DND-41 (cell line): Measurements from ENCODE around the gene MYBPHL.

Source experiments
- ATAC-seq: fragments of 200-7000 bp; cut with Tn5 transposase; 3 replicates; pipeline ENCODE4 v1.9.1; 2021; ENCODE audit warnings: low read depth; ENCODE audit not compliant: insufficient read depth
- DNase-seq: peaks from one replicate; pipeline ENCODE4 v3.0.0-alpha.2; 2020
- H2AFZ ChIP-seq: 2 replicates; pipeline ENCODE4 v1.6.0; 2012; ENCODE audit warnings: low read depth, low read length
- H3K27ac ChIP-seq: 2 replicates; pipeline ENCODE4 v1.5.1; 2012; ENCODE audit warnings: low read length, inconsistent platforms
- H3K27me3 ChIP-seq: fragments of 200-600 bp; sonication (generic); 2 replicates; pipeline ENCODE4 v1.6.0; 2012; ENCODE audit warnings: low read length, mild to moderate bottlenecking, inconsistent platforms; ENCODE audit not compliant: insufficient read depth, poor library complexity
- H3K36me3 ChIP-seq: 2 replicates; pipeline ENCODE4 v1.5.1; 2012; ENCODE audit warnings: low read length, inconsistent platforms; ENCODE audit not compliant: insufficient read depth
- H3K4me1 ChIP-seq: 2 replicates; pipeline ENCODE4 v1.5.1; 2012; ENCODE audit warnings: mild to moderate bottlenecking, low read length; ENCODE audit not compliant: insufficient read depth
- H3K4me2 ChIP-seq: 2 replicates; pipeline ENCODE4 v1.6.0; 2012; ENCODE audit warnings: mild to moderate bottlenecking, moderate library complexity, low read length, inconsistent platforms; ENCODE audit not compliant: insufficient read depth
- H3K4me3 ChIP-seq, 2 experiments: fragments of 200-600 bp in 1 of 2; shearing (Covaris generic) in 1 of 2; 2 replicates each; pipeline ENCODE4 v1.5.1; 2012 to 2016; ENCODE audit warnings: inconsistent platforms in 2 of 2, low read length in 2 of 2, mild to moderate bottlenecking in 2 of 2, low read depth in 1 of 2, moderate library complexity in 1 of 2
- H3K79me2 ChIP-seq: 2 replicates; pipeline ENCODE4 v1.6.0; 2012; ENCODE audit warnings: low read length, inconsistent platforms; ENCODE audit not compliant: insufficient read depth
- H3K9ac ChIP-seq: 2 replicates; pipeline ENCODE4 v1.6.0; 2012; ENCODE audit warnings: low read depth, mild to moderate bottlenecking, inconsistent platforms, low read length, moderate library complexity
- H3K9me3 ChIP-seq: 2 replicates; pipeline ENCODE4 v1.5.1; 2012; ENCODE audit warnings: low read length, moderate library complexity, mild to moderate bottlenecking, inconsistent platforms; ENCODE audit not compliant: insufficient read depth, severe bottlenecking
- H4K20me1 ChIP-seq: 2 replicates; pipeline ENCODE4 v1.6.0; 2012; ENCODE audit warnings: low read length; ENCODE audit not compliant: insufficient read depth
- EZH2 ChIP-seq: IDR thresholded peaks from 3 replicates; pipeline ENCODE4 v1.6.1; 2012; ENCODE audit warnings: borderline replicate concordance, low read depth, mild to moderate bottlenecking, moderate library complexity, low read length, inconsistent platforms; ENCODE audit not compliant: severe bottlenecking
- TF ChIP-seq, protein P1 (sequence below): IDR thresholded peaks from 2 replicates; pipeline ENCODE4 v1.5.1; 2012; ENCODE audit warnings: borderline replicate concordance, low read length, moderate library complexity, mild to moderate bottlenecking; ENCODE audit not compliant: poor library complexity, severe bottlenecking; ENCODE audit errors: extremely low read depth

MYBPHL gene

GRCh38 chr1:109350655-109351054 is 43.8 kb upstream of the MYBPHL start:
- no peak for TF ChIP-seq EZH2
- TF ChIP-seq, protein P1, sequence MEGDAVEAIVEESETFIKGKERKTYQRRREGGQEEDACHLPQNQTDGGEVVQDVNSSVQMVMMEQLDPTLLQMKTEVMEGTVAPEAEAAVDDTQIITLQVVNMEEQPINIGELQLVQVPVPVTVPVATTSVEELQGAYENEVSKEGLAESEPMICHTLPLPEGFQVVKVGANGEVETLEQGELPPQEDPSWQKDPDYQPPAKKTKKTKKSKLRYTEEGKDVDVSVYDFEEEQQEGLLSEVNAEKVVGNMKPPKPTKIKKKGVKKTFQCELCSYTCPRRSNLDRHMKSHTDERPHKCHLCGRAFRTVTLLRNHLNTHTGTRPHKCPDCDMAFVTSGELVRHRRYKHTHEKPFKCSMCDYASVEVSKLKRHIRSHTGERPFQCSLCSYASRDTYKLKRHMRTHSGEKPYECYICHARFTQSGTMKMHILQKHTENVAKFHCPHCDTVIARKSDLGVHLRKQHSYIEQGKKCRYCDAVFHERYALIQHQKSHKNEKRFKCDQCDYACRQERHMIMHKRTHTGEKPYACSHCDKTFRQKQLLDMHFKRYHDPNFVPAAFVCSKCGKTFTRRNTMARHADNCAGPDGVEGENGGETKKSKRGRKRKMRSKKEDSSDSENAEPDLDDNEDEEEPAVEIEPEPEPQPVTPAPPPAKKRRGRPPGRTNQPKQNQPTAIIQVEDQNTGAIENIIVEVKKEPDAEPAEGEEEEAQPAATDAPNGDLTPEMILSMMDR, result no peak
- H3K4me3 ChIP-seq, result no peak overlapping the region
- no peak overlapping the region for H3K27ac ChIP-seq
- H3K4me2 ChIP-seq, result no peak overlapping the region
- no peaks in the 10 kb centered on the region for H3K27me3 ChIP-seq
- H3K9me3 ChIP-seq, result no peaks in the 10 kb centered on the region
- H4K20me1 ChIP-seq, result no peaks in the 10 kb centered on the region
- H2AFZ ChIP-seq, result no peak overlapping the region
- no peaks in the 10 kb centered on the region for H3K4me1 ChIP-seq
- H3K36me3 ChIP-seq, result peaks cover 68% of the 10 kb centered on the region
- no peak for ATAC-seq
- no peak overlapping the region for H3K9ac ChIP-seq
- no peaks in the 10 kb centered on the region for H3K79me2 ChIP-seq
- no peak for DNase-seq

GRCh38 chr1:109350182-109350581 is 43.4 kb upstream of the MYBPHL start:
- Histone ChIP-seq H3K27ac (no peak overlapping the region), H2AFZ (no peak overlapping the region), H3K4me1 (no peaks in the 10 kb centered on the region), H4K20me1 (no peaks in the 10 kb centered on the region), H3K9ac (no peak overlapping the region), H3K27me3 (no peaks in the 10 kb centered on the region), H3K4me3 (no peak overlapping the region), H3K79me2 (no peaks in the 10 kb centered on the region), H3K4me2 (no peak overlapping the region), H3K36me3 (peaks cover 73% of the 10 kb centered on the region), H3K9me3 (no peaks in the 10 kb centered on the region)
- TF ChIP-seq, protein P1, result no peak
- TF ChIP-seq EZH2, result no peak
- DNase-seq (no peak), ATAC-seq (no peak)

DNA sequence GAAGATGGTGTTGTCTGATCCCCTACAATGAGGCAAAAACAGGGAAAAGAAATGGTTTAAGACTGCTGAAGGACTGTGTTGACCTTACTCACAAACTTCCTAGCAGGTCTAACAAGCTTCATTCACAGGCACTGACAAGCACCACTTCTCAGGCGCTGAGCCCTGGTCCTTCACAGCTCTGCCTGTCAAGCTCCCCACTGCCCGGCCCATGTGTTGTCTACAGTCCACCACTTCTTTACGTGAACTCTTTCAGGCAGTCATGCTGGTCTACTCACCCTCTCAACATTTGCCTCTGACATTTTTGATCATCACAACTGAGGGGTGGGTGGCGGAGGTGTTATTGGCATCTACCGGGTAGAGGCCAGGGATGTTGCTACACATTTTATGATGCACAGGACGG is 40.7 kb upstream of the MYBPHL start:
- no peak for ATAC-seq
- Histone ChIP-seq H3K9me3 (no peaks in the 10 kb centered on the region), H3K4me3 (no peak overlapping the region), H2AFZ (no peak overlapping the region), H3K27me3 (no peaks in the 10 kb centered on the region), H3K9ac (no peak overlapping the region), H3K27ac (no peak overlapping the region), H3K79me2 (no peaks in the 10 kb centered on the region), H3K4me2 (no peak overlapping the region), H3K4me1 (no peaks in the 10 kb centered on the region), H3K36me3 (peaks cover 80% of the 10 kb centered on the region), H4K20me1 (no peaks in the 10 kb centered on the region)
- TF ChIP-seq EZH2, result no peak
- no peak for DNase-seq

DNA sequence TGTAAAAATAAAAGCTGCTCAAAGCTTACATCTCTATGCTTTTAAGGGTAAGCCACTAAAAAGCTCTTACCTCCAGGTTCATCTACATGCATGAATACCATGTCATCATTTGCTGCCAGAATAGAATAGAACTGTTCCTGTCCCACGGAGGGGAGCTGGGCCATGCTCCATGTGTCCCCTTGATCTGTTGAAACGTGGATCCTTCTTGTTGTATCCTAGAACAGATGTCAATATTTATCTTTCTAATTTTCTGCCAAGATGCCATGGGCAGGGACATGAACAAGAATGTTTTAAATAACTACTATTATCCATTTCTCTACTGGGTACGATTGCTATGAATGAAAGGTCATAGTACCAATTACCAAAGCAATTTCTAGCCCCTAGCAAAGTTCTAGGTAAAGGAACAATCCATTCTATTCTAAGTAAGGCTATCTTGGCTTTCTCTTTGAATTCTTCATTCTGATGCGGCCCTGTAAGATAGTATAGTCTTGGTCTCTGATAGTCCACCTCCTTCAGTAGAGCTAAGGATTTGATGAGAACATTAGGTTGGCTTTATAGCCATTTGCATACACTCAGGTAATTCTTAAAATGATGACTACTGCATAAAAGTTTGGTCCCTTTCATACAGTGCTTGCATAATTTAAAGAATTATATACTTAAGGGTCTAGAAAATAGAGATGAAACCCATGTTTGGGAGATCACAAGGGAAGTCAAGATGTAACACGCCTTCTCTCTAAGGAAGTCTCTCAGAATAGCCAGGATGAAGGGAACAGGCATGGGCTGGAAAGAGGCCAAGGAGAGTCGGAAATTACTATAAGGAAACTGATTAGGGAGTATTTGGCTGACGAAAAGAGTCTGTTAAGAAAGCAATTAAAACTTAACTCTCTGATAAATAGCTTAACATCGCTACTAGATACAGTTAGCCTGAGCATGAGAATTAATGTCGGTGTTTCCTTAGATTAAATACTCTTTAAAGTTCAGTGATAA is 35.4 kb upstream of the MYBPHL start:
- H3K4me1 ChIP-seq, result no peaks in the 10 kb centered on the region
- H3K36me3 ChIP-seq, result peaks cover 82% of the 10 kb centered on the region

More for the DNA sequence above, 35.4 kb upstream of the MYBPHL start:
- H3K9ac ChIP-seq, result no peak overlapping the region
- DNase-seq (no peak), ATAC-seq (no peak)
- H3K27me3 ChIP-seq, result no peaks in the 10 kb centered on the region
- no peak overlapping the region for H3K27ac ChIP-seq
- H3K4me2 ChIP-seq, result no peak overlapping the region
- no peak overlapping the region for H3K4me3 ChIP-seq
- TF ChIP-seq EZH2, result no peak
- TF ChIP-seq, protein P1, result no peak
- H3K9me3 ChIP-seq, result no peaks in the 10 kb centered on the region
- no peaks in the 10 kb centered on the region for H3K79me2 ChIP-seq
- H2AFZ ChIP-seq, result no peak overlapping the region
- H4K20me1 ChIP-seq, result no peaks in the 10 kb centered on the region
